ENCODE data around the gene GFY. TPM values are rescaled to one million over a fixed set of nuclear protein-coding genes. Genes with fewer than 3 reads are reported as not detected.

The GFY gene
- total and polyA plus RNA-seq, 2 donors: 0.05 TPM; not detected in 1

DNA sequence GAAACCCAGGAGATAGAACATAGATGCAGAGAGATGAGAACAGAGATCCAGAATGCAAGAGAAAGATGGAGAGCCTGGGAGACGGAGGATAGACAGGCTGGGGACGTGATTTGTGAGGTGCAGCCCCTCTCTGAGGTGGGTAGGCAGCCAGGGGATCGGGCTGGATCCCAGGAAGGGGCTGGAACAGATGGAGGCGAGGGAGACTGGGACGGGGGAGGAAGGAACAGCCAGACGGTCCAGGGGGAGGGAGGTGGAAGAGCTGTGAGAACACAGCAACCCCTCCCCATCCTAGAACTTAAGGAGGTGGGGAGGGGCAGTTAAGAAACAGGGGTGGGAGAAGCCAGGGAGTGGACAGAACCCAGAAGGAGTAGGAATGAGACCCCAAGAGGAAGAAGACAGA lies 13.1 kb downstream of the GFY start:
- WGBS: 21% methylated on average over 6 of the region's 6 CpGs
- Histone ChIP-seq H3K27ac (ENCODE audit: low read depth in 1 of 2, low read length in 1 of 2) (no peak overlapping the region), H3K4me3 (ENCODE audit: low read length in 2 of 2) (no peak overlapping the region), H3K9me3 (ENCODE audit: control insufficient read depth in 2 of 2, insufficient read depth in 1 of 2, low read length in 1 of 2) (peaks cover 2 to 34% of the 10 kb centered on the region in 2 donors), H3K27me3 (ENCODE audit: control insufficient read depth in 2 of 2, insufficient read depth in 1 of 2, low read length in 1 of 2) (peaks cover 85 to 100% of the 10 kb centered on the region in 2 donors), H3K4me1 (ENCODE audit: control insufficient read depth in 2 of 2, insufficient read depth in 2 of 2, low read length in 2 of 2) (peaks cover 3 to 21% of the 10 kb centered on the region in 2 donors), H3K36me3 (ENCODE audit: control insufficient read depth in 2 of 2, insufficient read depth in 2 of 2, low read length in 1 of 2) (no peaks in the 10 kb centered on the region)
- no peak for DNase-seq (ENCODE audit: low read depth in 6 of 9, low spot score in 9 of 9)

DNA sequence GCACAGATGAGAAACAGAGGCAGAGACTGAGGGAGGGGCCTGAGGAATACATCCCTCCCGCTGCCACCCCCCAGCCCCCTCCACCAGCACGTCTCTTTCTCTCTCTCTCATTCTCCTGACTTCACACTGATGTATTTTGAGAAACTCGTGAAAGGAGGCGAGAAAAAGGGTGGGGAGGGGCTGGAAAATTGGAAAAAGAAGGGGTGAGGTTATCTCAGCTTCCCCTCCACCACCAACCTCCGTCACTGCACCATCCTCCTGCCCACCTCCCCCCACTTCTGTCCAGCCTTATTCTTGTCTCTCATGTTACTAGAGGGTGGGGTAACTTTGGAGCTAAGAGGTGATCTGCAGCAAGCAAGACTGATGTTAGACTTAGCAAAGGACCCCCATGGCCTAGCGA lies 14.6 kb downstream of the GFY start:
- peaks cover 3 to 23% of the 10 kb centered on the region in 2 donors for H3K4me1 ChIP-seq (ENCODE audit: control insufficient read depth in 2 of 2, insufficient read depth in 2 of 2, low read length in 2 of 2)
- no peaks in the 10 kb centered on the region for H3K36me3 ChIP-seq (ENCODE audit: control insufficient read depth in 2 of 2, insufficient read depth in 2 of 2, low read length in 1 of 2)
- 56% methylated on average over 6 of the region's 6 CpGs for WGBS
- no peak for DNase-seq (ENCODE audit: low read depth in 6 of 9, low spot score in 9 of 9)
- H3K9me3 ChIP-seq (ENCODE audit: control insufficient read depth in 2 of 2, insufficient read depth in 1 of 2, low read length in 1 of 2): peaks cover 2 to 30% of the 10 kb centered on the region in 2 donors
- peaks cover 73 to 85% of the 10 kb centered on the region in 2 donors for H3K27me3 ChIP-seq (ENCODE audit: control insufficient read depth in 2 of 2, insufficient read depth in 1 of 2, low read length in 1 of 2)
- no peak overlapping the region for H3K4me3 ChIP-seq (ENCODE audit: low read length in 2 of 2)
- no peak overlapping the region for H3K27ac ChIP-seq (ENCODE audit: low read depth in 1 of 2, low read length in 1 of 2)

GRCh38 chr19:49440439-49441209 lies 15.4 kb downstream of the GFY start:
- peaks cover 3 to 23% of the 10 kb centered on the region in 2 donors for H3K4me1 ChIP-seq (ENCODE audit: control insufficient read depth in 2 of 2, insufficient read depth in 2 of 2, low read length in 2 of 2)
- WGBS: 42% methylated on average over 19 of the region's 19 CpGs
- H3K9me3 ChIP-seq (ENCODE audit: control insufficient read depth in 2 of 2, insufficient read depth in 1 of 2, low read length in 1 of 2): peaks cover 2 to 23% of the 10 kb centered on the region in 2 donors
- no peak overlapping the region for H3K4me3 ChIP-seq (ENCODE audit: low read length in 2 of 2)
- peaks cover 65 to 77% of the 10 kb centered on the region in 2 donors for H3K27me3 ChIP-seq (ENCODE audit: control insufficient read depth in 2 of 2, insufficient read depth in 1 of 2, low read length in 1 of 2)
- DNase-seq (ENCODE audit: low read depth in 6 of 9, low spot score in 9 of 9): no peak
- no peak overlapping the region for H3K27ac ChIP-seq (ENCODE audit: low read depth in 1 of 2, low read length in 1 of 2)
- H3K36me3 ChIP-seq (ENCODE audit: control insufficient read depth in 2 of 2, insufficient read depth in 2 of 2, low read length in 1 of 2): no peaks in the 10 kb centered on the region

- peaks cover 0 to 17% of the 10 kb centered on the region in 2 donors for H3K9me3 ChIP-seq (ENCODE audit: control insufficient read depth in 2 of 2, insufficient read depth in 1 of 2, low read length in 1 of 2)
- H3K27me3 ChIP-seq (ENCODE audit: control insufficient read depth in 2 of 2, insufficient read depth in 1 of 2, low read length in 1 of 2): peaks cover 58 to 70% of the 10 kb centered on the region in 2 donors
- no peak for DNase-seq (ENCODE audit: low read depth in 6 of 9, low spot score in 9 of 9)
- H3K4me1 ChIP-seq (ENCODE audit: control insufficient read depth in 2 of 2, insufficient read depth in 2 of 2, low read length in 2 of 2): peaks cover 3 to 18% of the 10 kb centered on the region in 2 donors
- peak within 1 kb of the TSS in 1 of 2 donors; percentile 10 for H3K4me3 ChIP-seq (ENCODE audit: low read length in 2 of 2)
- peaks cover under 1 to 2% of the 10 kb centered on the region in 2 donors for H3K36me3 ChIP-seq (ENCODE audit: control insufficient read depth in 2 of 2, insufficient read depth in 2 of 2, low read length in 1 of 2)
- 7% methylated on average over 56 of the region's 56 CpGs for WGBS
- H3K27ac ChIP-seq (ENCODE audit: low read depth in 1 of 2, low read length in 1 of 2): no peak within 1 kb of the TSS
Measured at GRCh38 chr19:49441210-49441959, 16.2 kb downstream of the GFY start, which contains the start of gene SLC17A7. Gene SLC17A7, minus strand, starts transcription at chr19:49441527. Its CDS starts 148 bp downstream, at chr19:49441379.

DNA sequence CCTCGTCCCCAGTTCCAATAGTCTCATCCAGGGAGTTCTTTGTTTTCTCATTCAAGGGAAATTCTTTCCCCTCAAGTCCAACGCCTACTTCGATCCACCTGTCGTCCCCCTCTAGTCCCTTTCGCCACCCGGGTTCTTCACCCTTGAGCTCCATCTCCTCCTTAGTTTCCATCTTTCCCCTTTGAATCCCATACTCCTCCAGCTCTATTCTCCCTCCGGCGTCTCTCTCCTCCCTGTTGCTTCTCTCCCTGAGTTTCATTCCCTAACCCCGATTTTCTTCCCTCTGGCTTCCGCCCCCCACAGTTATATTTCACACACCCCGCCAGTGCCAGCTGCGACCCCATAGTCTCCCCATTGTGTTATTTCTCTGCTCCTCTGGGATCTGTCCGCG lies 16.8 kb downstream of the GFY start:
- Histone ChIP-seq H3K27ac (ENCODE audit: low read depth in 1 of 2, low read length in 1 of 2) (no peak overlapping the region), H3K4me3 (ENCODE audit: low read length in 2 of 2) (no peak overlapping the region), H3K4me1 (ENCODE audit: control insufficient read depth in 2 of 2, insufficient read depth in 2 of 2, low read length in 2 of 2) (peaks cover 3 to 13% of the 10 kb centered on the region in 2 donors), H3K27me3 (ENCODE audit: control insufficient read depth in 2 of 2, insufficient read depth in 1 of 2, low read length in 1 of 2) (peaks cover 53 to 64% of the 10 kb centered on the region in 2 donors), H3K9me3 (ENCODE audit: control insufficient read depth in 2 of 2, insufficient read depth in 1 of 2, low read length in 1 of 2) (peaks cover 0 to 12% of the 10 kb centered on the region in 2 donors), H3K36me3 (ENCODE audit: control insufficient read depth in 2 of 2, insufficient read depth in 2 of 2, low read length in 1 of 2) (peaks cover 6 to 8% of the 10 kb centered on the region in 2 donors)
- WGBS: 42% methylated on average over 14 of the region's 14 CpGs
- DNase-seq (ENCODE audit: low read depth in 6 of 9, low spot score in 9 of 9): no peak

DNA sequence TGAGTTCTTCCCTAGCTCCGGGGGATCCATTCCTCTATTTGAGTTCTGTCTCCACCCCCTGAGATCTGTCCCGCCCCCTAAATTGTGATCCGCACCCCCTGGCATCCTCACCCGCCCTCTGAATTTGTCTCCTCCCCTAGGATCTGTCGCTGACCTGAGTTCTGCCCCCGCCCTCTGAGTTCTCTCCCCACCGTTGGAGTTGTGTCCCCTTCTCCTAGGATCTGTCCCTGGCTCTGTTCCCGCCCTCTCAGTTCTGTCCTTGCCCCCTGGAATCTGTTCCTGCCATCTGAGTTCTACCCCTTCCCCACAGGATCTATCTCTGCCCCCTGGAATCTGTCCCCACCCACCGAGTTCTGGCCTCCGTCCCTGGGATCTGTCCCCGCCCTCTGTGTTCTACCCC lies 17.2 kb downstream of the GFY start:
- 13% methylated on average over 11 of the region's 11 CpGs for WGBS
- H3K9me3 ChIP-seq (ENCODE audit: control insufficient read depth in 2 of 2, insufficient read depth in 1 of 2, low read length in 1 of 2): peaks cover 0 to 12% of the 10 kb centered on the region in 2 donors
- H3K4me3 ChIP-seq (ENCODE audit: low read length in 2 of 2): peak overlapping the region in 1 of 2 donors; percentile 59
- DNase-seq (ENCODE audit: low read depth in 6 of 9, low spot score in 9 of 9): no peak
- H3K27me3 ChIP-seq (ENCODE audit: control insufficient read depth in 2 of 2, insufficient read depth in 1 of 2, low read length in 1 of 2): peaks cover 49 to 60% of the 10 kb centered on the region in 2 donors
- H3K27ac ChIP-seq (ENCODE audit: low read depth in 1 of 2, low read length in 1 of 2): no peak overlapping the region
- H3K36me3 ChIP-seq (ENCODE audit: control insufficient read depth in 2 of 2, insufficient read depth in 2 of 2, low read length in 1 of 2): peaks cover 10 to 12% of the 10 kb centered on the region in 2 donors
- peaks cover 3 to 14% of the 10 kb centered on the region in 2 donors for H3K4me1 ChIP-seq (ENCODE audit: control insufficient read depth in 2 of 2, insufficient read depth in 2 of 2, low read length in 2 of 2)

DNA sequence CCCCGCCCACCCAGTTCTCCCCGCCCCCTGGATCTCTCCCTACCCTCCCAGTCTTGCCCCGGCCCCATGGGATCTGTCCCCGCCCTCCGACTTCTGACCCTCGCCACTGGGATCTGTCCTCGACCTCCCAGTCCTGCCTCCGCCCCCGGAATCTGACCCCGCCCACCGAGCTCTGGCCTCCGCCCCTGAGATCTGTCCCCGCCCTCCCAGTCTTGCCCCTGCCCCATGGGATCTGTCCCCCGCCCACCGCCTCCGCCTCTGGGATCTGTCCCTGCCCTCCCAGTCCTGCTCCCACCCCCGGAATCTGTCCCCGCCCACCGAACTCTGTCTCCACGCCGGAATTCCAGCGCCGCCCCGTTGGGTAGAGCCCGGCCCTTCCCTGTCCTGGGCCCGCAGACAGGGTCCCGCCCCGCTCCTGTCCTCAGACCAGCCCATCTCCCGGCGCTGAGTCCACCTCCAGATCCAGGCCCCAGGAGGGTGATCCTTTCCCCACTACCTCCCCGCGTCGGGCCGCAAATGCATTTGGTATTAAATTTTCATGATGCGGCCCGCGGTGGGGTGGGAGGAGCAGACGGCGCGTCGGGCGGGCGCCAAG lies 17.7 kb downstream of the GFY start:
- Histone ChIP-seq H3K36me3 (ENCODE audit: control insufficient read depth in 2 of 2, insufficient read depth in 2 of 2, low read length in 1 of 2) (peaks cover 15 to 17% of the 10 kb centered on the region in 2 donors), H3K27ac (ENCODE audit: low read depth in 1 of 2, low read length in 1 of 2) (peak overlapping the region; percentile 2 to 67), H3K9me3 (ENCODE audit: control insufficient read depth in 2 of 2, insufficient read depth in 1 of 2, low read length in 1 of 2) (peaks cover 0 to 12% of the 10 kb centered on the region in 2 donors), H3K27me3 (ENCODE audit: control insufficient read depth in 2 of 2, insufficient read depth in 1 of 2, low read length in 1 of 2) (peaks cover 44 to 55% of the 10 kb centered on the region in 2 donors), H3K4me3 (ENCODE audit: low read length in 2 of 2) (peak overlapping the region; percentile 49 to 59), H3K4me1 (ENCODE audit: control insufficient read depth in 2 of 2, insufficient read depth in 2 of 2, low read length in 2 of 2) (peaks cover 3 to 19% of the 10 kb centered on the region in 2 donors)
- peak in 4 of 9 donors; percentile 30 to 53 (median 44) for DNase-seq (ENCODE audit: low read depth in 6 of 9, low spot score in 9 of 9)
- WGBS: 3% methylated on average over 43 of the region's 43 CpGs

DNA sequence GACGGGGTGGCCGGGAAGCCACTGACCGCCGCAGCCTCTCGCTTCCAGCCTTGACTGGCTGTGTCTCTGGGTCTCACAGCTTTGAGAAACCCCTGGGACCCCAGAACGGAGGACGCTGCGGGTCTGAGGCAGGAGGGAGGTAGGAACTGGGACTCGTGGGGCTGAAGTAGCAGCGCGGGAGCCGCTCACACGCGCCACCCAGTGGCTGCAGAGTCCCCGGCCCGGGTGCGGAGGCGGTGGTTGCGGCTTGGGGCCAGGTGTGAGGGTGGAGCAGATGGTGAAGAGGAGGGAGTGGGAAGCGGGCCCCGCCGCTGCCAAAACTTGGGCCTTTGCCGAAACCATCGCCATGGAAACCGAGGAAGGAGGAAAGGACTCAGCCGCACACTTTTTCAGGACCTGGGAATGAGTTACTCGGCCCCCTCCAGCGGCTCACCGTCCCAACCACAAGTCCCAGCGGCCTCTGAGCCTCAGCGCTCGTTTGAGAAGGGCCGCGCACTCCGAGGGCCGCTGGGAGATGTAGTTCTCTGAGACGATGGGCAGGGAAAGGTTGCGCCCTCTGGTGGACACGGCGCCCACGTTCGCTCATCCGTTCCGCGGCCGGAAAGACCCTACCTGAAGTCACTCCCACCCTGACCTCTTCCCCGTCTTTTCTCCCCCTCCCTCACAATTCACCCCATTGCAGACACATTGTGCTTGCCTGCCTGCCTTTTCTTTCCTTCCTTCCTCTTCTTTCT lies 18.3 kb downstream of the GFY start:
- peaks cover 3 to 26% of the 10 kb centered on the region in 2 donors for H3K4me1 ChIP-seq (ENCODE audit: control insufficient read depth in 2 of 2, insufficient read depth in 2 of 2, low read length in 2 of 2)
- peaks cover 0 to 12% of the 10 kb centered on the region in 2 donors for H3K9me3 ChIP-seq (ENCODE audit: control insufficient read depth in 2 of 2, insufficient read depth in 1 of 2, low read length in 1 of 2)
- H3K36me3 ChIP-seq (ENCODE audit: control insufficient read depth in 2 of 2, insufficient read depth in 2 of 2, low read length in 1 of 2): peaks cover 20 to 24% of the 10 kb centered on the region in 2 donors
- H3K4me3 ChIP-seq (ENCODE audit: low read length in 2 of 2): peak overlapping the region; percentile 49 to 59
- H3K27ac ChIP-seq (ENCODE audit: low read depth in 1 of 2, low read length in 1 of 2): peak overlapping the region; percentile 67 to 77
- whole genome bisulfite sequencing: under 1% methylated on average over 47 of the region's 47 CpGs
- DNase-seq (ENCODE audit: low read depth in 6 of 9, low spot score in 9 of 9): peak; percentile 90 to 97 (median 93)
- H3K27me3 ChIP-seq (ENCODE audit: control insufficient read depth in 2 of 2, insufficient read depth in 1 of 2, low read length in 1 of 2): peaks cover 39 to 48% of the 10 kb centered on the region in 2 donors

Data from thymus (tissue), 11 donors.